ENCODE measurements around the gene ARHGAP18.

The ARHGAP18 gene

DNA sequence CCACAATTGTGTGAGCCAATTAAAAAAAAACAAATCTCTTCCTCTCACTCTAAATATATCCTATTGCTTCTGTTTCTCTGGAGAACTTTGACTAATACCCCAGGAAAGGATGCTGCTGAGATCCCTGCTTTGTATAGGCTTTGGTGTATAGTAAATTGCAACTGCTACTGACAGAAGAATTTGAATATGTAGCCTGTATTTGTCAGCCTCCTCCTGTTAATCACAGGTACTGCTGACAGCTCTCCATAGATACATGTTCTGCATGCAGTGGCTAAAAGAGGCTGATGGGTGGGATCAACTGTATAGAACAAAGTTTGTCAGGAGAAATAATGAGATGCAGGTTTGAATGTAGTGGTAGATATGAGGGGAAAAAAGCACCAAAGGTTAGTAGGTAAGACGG is 95.0 kb downstream of the ARHGAP18 start:
- DNase-seq (ENCODE audit: low read depth), result no peak

DNA sequence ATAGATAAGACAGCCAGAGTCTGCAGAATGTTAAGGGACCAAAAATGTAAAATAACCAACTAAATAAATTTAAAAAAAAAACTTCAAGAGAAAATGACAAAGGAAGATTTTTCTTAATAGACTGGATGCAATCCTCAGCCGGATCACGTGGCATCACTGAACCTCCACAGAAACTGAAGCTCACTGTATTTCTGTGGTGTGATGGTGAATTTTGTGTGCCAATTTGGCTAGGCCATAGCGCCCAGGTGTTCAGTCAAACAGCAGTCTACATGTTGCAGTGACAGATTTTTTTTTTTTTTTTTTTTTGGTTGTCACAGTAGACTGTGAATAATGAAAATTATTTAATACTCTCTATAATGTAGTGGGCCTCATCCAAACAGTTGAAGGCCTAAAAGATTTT is 95.5 kb downstream of the ARHGAP18 start:
- no peak for DNase-seq (ENCODE audit: low read depth)

DNA sequence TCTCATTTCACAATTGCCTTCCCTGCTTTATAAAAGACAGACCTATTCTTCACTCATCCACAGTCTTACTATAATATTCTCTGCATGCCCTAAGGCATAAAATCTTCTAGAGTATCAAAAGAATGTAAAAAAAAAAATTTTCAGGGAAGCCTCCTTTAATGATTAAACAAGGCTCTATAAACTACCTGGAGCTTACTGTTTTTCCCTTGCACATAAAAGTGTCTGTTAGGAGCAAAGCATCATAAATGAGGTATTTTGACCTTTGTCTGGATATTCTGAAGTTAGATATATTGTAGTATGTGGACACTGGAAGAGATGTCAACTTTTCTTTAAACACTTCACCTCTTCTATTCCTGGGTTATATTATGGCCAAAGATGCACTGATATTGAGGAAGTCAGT is 97.5 kb downstream of the ARHGAP18 start:
- no peak for DNase-seq (ENCODE audit: low read depth)

DNA sequence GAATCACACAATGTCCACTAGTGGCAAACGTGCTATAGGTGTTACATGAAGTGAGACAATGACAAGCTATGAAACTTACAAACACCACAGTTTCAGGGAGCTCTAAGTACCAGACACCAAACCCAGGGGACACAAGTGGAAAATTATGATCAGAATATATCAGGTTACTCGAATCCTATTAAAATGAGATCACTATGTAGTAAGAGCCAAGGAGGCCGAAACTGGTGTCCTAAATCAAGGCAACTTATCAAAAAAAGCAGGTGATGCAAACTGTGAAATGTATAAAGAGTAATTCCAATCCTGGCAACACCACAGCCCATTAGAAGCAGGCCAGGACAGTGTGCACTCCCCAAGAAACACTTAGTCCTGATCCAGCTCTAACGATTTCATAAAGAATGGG is 100.3 kb downstream of the ARHGAP18 start:
- no peak for DNase-seq (ENCODE audit: low read depth)

DNA sequence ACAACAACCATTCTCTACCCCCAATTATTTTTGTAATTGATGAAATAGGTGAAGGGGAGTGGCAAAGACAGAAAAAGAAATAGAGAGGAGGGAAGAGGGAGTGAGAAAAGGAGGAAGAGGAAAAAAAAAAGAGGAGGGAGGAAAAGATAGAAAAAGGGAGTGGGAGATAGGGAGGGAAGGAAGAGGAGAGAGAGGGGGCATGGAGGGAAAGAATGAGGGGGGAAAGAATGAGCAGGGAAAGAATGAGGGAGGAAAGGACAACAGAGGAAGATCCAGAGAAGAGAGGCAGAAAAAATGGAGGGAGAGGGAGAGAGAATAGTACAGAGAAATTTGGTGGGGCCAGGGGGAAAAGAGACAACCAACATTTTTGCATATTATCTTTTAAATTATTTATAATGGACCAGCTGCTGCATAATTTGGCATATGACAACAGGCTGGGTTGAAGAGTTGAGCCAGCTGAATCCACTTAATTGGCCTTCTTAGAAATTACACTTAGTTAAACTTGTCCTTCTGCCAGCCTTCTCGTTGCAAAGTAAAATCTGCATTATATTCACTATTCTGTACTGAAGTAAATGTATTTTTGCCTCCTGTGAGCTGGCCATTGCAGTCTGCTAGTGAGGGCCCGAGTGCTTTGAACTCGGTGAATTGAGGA is 101.0 kb downstream of the ARHGAP18 start:
- no peak for DNase-seq (ENCODE audit: low read depth)

DNA sequence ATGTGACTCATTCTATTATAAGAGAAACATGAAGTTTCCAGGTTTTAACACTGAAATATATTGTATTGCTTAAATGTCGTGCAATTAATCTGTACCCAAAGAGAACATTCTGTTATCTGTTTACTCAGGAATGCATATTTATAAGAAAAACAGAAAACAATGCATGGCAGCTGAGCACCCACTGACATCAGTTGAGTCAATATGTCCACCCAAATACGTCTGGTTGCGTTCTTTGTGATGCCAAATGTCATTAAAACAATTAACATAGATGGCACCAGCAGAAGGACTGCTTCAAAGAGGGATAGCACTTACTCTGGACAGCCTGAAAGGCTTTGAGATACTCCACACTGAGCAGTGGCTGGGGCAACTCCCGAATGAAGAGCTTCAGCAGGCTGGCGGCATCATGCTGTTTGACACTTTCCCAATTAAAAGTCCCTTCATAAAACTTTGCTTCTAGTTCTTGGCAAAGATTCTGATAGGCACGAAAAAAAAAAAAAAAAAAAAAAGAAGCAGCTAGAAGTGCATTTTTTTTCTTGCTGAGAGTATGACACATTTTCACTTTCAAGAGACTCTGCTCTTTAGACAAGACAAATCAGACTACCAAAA is 102.3 kb downstream of the ARHGAP18 start:
- no peak for DNase-seq (ENCODE audit: low read depth)

DNA sequence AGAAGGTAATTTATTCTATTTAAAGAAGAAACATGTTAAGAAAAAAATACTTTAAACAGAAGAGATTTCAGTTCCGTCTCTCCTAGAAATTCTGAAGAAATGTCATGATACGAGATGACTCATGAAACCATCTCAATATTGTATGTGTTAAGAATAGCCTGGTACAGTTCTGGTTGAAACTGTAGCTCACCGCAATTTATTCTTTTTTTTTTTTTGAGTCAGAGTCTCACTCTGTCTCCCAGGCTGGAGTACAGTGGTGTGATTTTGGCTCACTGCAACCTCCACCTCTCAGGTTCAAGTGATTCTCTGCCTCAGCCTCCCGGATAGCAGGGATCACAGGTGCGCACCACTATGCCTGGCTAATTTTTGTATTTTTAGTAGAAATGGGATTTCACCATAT is 103.3 kb downstream of the ARHGAP18 start:
- no peak for DNase-seq (ENCODE audit: low read depth)

DNA sequence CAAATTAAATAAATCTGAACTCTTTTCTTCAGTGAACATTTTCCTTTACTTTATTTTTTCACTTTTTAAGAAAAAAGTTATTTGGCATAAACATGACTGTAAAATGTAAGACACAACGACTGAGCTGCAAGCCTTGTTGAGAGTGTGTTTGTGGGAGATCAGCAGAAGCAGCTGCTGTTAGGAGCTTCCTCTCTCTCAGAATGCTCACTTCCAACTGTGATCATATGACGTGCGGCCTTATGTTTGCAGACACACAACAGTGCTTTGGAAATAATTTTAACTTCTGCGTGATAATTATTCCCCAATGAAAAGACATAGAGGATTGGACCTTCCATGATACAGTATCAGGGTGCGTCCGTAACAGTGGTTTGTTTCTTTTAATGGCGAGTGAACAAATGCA is 104.0 kb downstream of the ARHGAP18 start:
- no peak for DNase-seq (ENCODE audit: low read depth)

DNA sequence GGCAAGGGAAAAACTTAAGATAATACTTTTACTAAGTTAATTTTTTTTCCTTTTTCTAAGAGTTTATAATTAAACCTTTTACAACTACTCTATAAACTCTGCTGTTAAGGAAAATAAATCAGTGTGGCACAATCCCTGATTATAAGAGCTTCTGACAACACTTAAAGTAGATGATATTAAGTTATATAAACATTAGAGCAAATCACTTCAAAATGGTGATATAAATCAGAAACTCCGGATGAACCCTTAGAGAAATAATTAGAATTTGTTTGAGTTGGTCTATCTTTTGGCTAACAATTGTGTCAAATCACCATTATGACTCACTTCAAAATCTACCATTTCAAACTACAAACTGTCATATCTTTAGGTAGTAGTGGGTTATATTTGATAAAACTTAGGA is 104.9 kb downstream of the ARHGAP18 start:
- no peak for DNase-seq (ENCODE audit: low read depth)

DNA sequence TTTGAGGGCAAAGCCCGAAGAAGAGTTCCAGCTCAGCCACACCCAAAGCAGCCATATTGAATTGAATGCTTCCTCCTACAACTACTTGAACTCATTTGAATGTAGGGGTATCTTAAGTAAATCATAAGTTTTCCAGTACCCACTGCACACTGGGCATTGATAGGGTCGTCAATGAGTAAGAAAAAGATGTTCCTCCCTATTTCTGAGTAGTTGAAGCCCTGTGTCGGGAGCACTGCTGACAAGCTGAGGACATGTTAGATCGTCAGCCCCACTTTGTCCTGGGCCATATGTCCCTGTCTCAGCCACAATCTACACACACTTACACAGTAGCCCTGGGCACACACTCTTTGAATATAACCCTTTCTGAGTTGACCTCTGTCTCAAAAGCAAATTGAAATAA is 105.7 kb downstream of the ARHGAP18 start:
- DNase-seq (ENCODE audit: low read depth), result no peak

DNA sequence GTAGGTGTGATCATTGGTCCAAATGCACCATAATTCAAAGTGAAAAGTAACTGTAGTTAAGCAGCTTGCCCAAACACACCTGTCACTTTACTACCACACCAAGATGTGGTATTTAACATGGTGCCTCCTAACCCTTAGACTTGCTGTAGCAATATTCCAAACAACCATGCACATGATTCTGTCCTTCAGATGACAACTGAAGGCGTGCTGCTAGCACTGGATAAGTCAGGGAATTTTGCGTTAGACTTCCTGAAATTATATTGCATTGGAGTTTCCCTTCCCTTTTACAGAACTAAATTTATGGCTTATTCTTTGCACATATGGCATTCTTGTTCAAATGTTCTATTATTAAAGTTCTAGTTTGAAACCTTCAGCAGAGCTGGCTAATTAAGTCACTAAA is 106.2 kb downstream of the ARHGAP18 start:
- no peak for DNase-seq (ENCODE audit: low read depth)

DNA sequence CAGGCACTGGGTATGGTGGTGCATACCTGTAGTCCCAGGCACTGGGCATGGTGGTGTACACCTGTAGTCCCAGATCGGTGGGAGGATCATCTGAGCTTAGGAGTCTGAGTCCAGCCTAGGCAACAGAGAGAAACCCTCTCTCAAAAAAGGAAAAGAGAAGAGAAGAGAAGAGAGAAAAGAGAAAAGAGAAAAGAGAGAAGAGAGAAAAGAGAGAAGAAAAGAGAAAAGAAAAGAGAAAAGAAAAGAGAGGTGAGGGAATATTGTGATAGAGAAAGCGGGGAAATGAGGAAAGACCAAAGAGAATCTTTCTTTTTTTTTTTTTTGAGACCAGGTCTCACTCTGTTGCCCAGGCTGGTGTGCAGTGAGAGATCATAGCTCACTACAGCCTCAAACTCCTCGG is 108.7 kb downstream of the ARHGAP18 start:
- no peak for DNase-seq (ENCODE audit: low read depth)

DNA sequence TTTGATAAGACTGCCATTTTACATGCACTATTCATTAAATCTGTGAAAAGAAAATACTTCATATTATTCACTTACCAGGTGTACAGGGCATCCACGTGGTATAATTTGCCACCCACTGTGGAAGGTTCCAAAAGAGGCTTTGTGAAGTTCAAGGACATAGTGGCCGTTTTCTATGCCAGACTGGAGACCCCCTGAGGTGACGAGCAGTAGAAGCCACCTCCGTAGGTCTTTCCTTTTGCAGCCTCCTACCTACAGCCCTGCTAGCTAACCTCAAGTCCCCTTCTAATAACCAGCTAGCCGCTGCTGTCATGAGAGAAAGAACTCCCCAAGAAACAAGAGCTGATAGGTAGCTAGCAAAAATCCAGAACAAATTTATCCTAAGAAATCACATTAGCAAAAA is 110.5 kb downstream of the ARHGAP18 start:
- no peak for DNase-seq (ENCODE audit: low read depth)

DNA sequence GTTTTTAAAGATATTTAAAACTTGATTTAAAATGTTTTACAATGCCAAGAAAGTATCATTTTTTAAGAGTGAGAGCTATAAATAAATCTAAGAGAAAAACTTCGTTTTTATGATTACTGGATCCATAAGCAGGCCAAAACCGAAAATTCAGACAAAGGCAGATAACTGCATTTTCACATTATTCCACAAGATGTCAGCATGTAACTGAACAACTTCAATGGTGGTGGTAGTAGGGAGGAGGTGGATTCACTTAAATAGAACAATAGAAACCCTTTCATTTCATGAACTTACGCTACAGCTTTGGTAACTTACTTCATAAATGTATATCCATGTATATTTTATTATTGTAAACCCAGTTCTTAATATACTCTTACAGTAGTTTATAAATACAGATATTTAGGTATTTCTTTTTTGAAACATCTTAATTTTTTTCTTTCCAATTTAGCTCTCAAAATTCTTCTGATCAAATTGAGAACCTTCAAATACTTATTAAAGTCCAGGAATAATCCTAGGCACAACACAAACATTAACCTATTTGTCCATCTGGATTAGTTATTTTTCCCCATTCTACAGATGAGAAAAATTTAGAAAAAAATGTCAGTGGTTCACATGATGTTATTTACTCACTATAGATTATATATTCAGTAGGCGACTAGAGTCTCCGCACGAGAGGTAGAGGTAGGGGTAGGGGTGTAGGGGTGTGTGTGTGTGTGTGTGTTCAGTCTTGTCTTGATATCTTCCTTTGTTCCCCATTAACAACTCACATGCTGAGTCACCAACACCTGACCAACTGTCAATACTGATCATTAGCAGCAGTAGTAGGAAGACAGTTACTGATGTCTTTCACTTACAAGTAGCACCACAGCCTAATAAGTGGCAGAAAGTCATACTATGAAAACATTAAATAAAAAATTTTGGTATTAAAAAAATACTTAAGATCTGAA is 111.5 kb downstream of the ARHGAP18 start:
- no peak for DNase-seq (ENCODE audit: low read depth)

DNA sequence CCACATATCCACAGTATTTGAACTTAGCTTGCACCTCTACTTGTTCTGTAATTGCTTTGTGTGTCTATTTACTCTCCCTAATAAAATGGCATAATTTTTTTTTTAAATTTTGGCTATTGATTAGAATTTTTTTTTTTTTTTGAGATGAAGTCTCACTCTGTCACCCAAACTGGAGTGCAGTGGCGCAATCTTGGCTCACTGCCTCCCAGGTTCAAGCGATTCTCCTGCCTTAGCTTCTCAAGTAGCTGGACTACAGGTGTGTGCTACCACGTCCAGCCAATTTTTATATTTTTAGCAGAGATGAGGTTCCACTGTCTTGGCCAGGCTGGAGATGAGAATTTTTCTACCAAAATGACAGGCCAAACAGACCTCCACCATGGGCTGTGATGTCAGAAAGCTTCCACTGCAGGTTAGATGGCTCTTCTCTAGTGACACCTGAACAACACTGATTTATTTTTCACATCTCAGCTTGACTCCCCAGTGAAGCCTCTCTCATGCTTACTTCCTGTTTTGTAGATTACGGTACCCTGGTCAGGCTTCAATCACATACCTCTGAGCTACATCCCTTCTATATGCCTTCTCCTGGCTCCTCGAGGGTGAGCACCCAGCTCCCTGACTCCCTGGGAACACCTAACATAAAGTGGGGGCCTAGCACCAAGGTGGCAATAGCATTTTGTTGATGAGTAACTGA is 112.8 kb downstream of the ARHGAP18 start:
- no peak for DNase-seq (ENCODE audit: low read depth)

DNA sequence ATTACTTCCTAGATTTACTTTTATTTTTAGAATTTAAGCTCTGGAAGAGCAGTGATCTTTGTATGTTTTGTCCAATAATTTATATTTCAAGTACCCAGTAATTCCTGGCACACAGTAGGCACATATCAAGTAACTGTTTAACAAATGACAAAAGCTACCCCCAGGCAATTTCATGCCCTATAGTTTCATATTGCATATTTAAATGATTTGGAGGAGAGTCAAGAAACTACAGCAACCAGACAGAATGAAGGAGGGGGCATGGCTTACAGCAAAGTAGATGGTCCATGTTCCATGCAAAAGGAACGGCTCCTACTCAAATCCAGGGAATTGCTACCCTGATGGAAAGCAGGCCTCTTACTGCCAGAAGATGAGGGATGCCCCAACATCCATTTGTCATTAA is 113.5 kb downstream of the ARHGAP18 start:
- DNase-seq (ENCODE audit: low read depth), result no peak

DNA sequence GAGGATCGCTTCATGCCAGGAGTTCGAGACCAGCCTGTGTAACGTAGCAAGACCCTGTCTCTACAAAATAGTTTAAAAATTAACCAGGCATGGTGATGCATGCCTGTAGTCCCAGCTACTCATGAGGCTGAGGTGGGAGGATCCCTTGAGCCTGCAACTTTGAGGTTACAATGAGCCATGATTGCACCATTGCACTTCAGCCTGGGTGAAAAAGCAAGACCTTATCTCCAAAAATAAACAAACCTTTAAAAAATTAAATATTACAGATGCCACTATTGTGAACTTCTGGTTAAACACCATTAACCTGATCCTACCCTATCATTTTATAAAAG is 116.8 kb downstream of the ARHGAP18 start:
- no peak for DNase-seq (ENCODE audit: low read depth)

DNA sequence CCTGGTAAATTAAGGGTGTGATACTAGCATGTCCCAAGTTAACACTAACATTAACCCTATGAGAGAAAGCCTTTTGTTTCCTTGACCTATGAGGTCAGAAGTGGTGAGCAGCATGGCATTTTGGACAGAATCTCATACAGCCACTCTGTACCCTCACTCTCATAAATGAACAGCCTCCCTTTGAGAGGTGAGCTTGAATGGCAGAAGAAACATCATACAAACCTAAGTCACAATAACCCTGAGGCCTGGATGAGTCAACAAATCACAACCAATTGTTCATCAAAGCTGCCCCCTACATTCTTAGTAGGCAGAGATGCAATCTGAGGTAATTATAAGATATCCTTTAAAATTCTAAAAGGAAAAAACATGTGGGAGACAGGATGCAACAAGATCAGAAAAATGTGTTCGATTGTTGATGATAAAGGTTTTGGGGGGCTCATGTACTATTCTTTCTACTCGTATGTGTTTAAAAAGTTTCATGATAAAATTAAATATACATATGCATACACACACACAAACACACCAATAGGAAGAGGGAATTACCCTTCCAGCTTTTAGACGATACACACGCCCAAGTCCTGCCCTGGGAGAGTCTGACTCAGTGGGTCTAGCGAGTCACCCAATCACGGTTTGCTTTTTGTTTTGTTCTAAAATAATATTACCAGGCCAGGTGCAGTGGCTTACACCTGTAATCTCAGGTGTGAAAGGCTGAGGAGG is 117.3 kb downstream of the ARHGAP18 start:
- DNase-seq (ENCODE audit: low read depth), result no peak

DNA sequence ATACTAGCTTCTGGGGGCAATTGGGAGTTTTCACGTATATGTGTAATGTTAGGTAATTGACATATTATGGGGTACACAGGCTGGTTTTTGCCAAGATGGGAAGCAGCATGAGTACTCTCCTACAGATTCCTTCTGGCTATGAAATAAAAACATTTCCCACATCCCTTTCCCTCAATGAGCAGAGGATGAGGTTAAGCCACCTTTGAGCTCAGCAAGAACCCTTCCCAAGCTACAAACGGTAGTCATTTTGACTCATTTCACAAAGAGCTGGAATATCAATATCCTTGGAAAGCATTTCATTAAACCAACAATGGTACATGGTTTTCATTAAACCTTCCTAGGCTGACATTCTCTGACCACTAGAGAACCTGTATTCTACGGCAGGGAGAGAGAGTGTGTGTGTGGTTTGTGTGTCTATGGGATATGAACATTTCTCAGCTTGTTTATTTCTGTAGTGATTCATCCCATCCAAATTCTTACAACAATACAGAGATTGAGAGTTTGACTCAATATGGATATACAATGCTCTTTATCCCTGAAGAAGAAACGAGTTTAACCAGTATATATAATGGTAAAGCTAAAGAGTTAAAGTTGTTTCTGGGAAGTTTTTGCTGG is 119.5 kb downstream of the ARHGAP18 start:
- peak; percentile 83 for DNase-seq (ENCODE audit: low read depth)

DNA sequence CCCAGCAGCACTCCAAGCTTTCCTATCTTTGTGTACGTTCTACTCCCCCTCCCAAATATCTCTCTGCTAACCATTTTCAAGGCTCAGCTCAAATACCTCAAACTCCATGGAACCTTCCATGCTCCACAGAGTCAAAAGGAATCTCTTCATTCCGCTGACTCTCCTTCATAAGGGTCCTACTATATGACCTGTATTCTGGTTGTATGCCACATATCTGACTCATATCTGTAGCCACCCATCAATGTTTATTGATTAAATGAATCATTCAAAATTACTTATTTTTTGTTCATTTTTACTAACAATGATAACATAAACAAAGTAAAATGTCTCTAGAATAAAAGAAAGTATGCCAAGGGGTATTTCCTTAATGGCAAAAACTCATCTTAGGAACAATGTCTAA is 123.2 kb downstream of the ARHGAP18 start:
- no peak for DNase-seq (ENCODE audit: low read depth)

DNA sequence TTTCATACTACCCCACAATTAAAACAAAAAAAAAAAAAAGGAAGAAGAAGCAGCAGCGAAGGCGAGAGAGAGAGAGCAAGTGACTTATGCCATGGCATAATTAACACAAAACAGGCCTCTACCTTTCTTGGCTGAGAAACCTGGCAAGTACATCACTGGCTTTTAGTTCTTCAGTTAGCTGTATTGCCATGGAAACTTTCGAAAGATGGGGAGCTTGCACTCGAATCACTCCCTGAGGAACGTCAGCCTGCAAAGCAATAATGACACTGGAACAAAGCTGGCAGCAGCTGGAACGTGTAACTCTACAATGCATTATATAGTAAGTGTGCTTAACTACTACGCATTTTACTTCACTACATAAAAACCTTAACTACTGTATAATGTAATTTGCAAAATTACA is 126.1 kb downstream of the ARHGAP18 start:
- no peak for DNase-seq (ENCODE audit: low read depth)

DNA sequence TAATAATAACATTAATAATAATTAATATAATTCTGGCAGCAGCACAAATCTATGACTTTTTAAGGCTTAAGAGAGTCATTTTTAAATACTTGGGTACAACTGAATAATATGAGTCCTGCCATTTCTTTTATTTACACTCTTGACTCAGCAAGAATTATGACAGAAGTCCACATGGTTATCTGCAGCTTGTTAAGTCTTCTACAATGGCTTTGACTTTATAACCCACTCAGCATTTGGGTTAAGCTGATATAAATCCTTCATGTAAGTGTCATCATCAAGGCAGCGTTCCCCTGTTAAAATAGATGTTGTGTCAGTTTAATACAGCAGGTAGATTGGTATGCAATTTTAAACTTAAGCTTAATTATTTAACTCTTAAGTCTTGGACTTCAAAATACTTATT is 131.7 kb downstream of the ARHGAP18 start:
- DNase-seq (ENCODE audit: low read depth), result no peak

Measured in non-pigmented ciliary epithelial cell (primary cell).